Upper lobe of left lung (tissue), 6 donors: Measurements from ENCODE around the gene LGALS7. TPM values are rescaled to one million over a fixed set of nuclear protein-coding genes. Genes with fewer than 3 reads are reported as not detected.

Source experiments
- ATAC-seq, 2 donors: fragments of 200-7000 bp; cut with Tn5 transposase; one replicate each; pipeline ENCODE4 v1.9.1; 2022; ENCODE audit warnings: mild to moderate bottlenecking in 2 of 2, moderate library complexity in 2 of 2; ENCODE audit not compliant: low FRiP score in 2 of 2
- DNase-seq, 2 donors: peaks; one replicate each; pipeline ENCODE4 v3.0.0-alpha.2; 2019 to 2020
- H3K27ac ChIP-seq, 4 donors: fragments of 200-600 bp; sonication (generic); one replicate each; pipeline ENCODE4 v1.5.1; 2016 to 2019
- H3K27me3 ChIP-seq, 4 donors: fragments of 200-600 bp; sonication (generic); one replicate each; pipeline ENCODE4 v1.5.1; 2017 to 2019
- H3K36me3 ChIP-seq, 4 donors: fragments of 200-600 bp; sonication (generic); one replicate each; pipeline ENCODE4 v1.5.1; 2016 to 2019
- H3K4me1 ChIP-seq, 4 donors: fragments of 200-600 bp; sonication (generic); one replicate each; pipeline ENCODE4 v1.5.1; 2018 to 2019
- H3K4me3 ChIP-seq, 4 donors: fragments of 200-600 bp; sonication (generic); one replicate each; pipeline ENCODE4 v1.5.1; 2017 to 2019; ENCODE audit warnings: mild to moderate bottlenecking in 2 of 4, moderate library complexity in 1 of 4
- H3K9me3 ChIP-seq, 4 donors: fragments of 200-600 bp; sonication (generic); one replicate each; pipeline ENCODE4 v1.5.1; 2018 to 2019
- EP300 ChIP-seq, 4 donors: sonication (generic); formaldehyde crosslinking; IDR thresholded peaks; one replicate each; pipeline ENCODE4 v1.5.1; 2017; ENCODE audit warnings: antibody characterized with exemption in 4 of 4, control low read depth in 2 of 4
- POLR2A ChIP-seq, 4 donors: fragments of 450-650 bp; IDR thresholded peaks; one replicate each; pipeline ENCODE4 v1.5.1; 2016 to 2017; ENCODE audit warnings: antibody characterized with exemption in 4 of 4, mild to moderate bottlenecking in 2 of 4
- POLR2AphosphoS5 ChIP-seq, 2 donors: sonication (generic); formaldehyde crosslinking; IDR thresholded peaks; one replicate each; pipeline ENCODE4 v1.5.1; 2017; ENCODE audit warnings: antibody characterized with exemption in 2 of 2
- WGBS, 2 donors: methylation state at CpG; one replicate each; pipeline ENCODE4 v1.1.5; 2017 to 2018; 5-methylcytosine and 5-hydroxymethylcytosine counted together
- total RNA-seq, 6 donors: library from RNA; depleted of rRNA in 4 of 6; stranded (reverse); fragments of >200 nt in 4 of 6; gene quantifications; one replicate each; pipeline versions ENCODE4 v1.1.0 to v1.2.1, GENCODE V29; 2016 to 2021
- TF ChIP-seq, protein P1 (sequence below), 6 experiments: fragments of 450-650 bp in 4 of 6; fragments of 200-600 bp in 2 of 6; sonication (generic) in 2 of 6; IDR thresholded peaks; one replicate each; pipeline ENCODE4 v1.5.1; 2016 to 2019; ENCODE audit warnings: antibody characterized with exemption in 6 of 6
- donor health status: DM: no; HTN: no; CAD: no; lungs with moderate emphysema.
- donor health status: DM: no; HTN: yes; CAD: no; lungs with severe emphysema.

LGALS7 gene
- total RNA-seq, 6 donors from 2014 or later, result not detected

DNA sequence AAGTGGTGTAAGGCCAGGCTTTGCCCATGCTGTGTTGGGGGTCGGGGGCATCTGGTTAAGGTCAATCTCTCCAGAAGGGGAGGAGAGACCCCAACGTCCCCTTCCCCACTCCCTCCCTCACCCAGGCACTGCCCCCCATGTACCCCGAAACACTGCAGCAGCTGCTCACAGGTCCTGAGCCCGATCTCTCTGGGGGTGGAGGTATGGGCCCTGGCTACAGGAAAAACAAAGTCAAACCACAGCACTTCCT, 39.2 kb downstream of the LGALS7 start:
- no peak for ATAC-seq
- WGBS, 2 donors, result 44 to 60% methylated on average over 2 to 4 of the region's 4 CpGs
- no peak for DNase-seq
- Histone ChIP-seq H3K4me3 (no peak overlapping the region), H3K36me3 (peaks cover 0 to 32% (median 21%) of the 10 kb centered on the region in 4 donors), H3K4me1 (peaks cover 33 to 67% (median 48%) of the 10 kb centered on the region in 4 donors), H3K27me3 (no peaks in the 10 kb centered on the region), H3K27ac (peak overlapping the region; percentile 59 to 89 (median 84)), H3K9me3 (no peaks in the 10 kb centered on the region)
- TF ChIP-seq, protein P1, sequence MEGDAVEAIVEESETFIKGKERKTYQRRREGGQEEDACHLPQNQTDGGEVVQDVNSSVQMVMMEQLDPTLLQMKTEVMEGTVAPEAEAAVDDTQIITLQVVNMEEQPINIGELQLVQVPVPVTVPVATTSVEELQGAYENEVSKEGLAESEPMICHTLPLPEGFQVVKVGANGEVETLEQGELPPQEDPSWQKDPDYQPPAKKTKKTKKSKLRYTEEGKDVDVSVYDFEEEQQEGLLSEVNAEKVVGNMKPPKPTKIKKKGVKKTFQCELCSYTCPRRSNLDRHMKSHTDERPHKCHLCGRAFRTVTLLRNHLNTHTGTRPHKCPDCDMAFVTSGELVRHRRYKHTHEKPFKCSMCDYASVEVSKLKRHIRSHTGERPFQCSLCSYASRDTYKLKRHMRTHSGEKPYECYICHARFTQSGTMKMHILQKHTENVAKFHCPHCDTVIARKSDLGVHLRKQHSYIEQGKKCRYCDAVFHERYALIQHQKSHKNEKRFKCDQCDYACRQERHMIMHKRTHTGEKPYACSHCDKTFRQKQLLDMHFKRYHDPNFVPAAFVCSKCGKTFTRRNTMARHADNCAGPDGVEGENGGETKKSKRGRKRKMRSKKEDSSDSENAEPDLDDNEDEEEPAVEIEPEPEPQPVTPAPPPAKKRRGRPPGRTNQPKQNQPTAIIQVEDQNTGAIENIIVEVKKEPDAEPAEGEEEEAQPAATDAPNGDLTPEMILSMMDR (IDR thresholded peaks at IDR 0.05), result no peak
- TF ChIP-seq POLR2AphosphoS5 (IDR thresholded peaks at IDR 0.05) (no peak), POLR2A (IDR thresholded peaks at IDR 0.05) (no peak), EP300 (IDR thresholded peaks at IDR 0.05) (no peak)

DNA sequence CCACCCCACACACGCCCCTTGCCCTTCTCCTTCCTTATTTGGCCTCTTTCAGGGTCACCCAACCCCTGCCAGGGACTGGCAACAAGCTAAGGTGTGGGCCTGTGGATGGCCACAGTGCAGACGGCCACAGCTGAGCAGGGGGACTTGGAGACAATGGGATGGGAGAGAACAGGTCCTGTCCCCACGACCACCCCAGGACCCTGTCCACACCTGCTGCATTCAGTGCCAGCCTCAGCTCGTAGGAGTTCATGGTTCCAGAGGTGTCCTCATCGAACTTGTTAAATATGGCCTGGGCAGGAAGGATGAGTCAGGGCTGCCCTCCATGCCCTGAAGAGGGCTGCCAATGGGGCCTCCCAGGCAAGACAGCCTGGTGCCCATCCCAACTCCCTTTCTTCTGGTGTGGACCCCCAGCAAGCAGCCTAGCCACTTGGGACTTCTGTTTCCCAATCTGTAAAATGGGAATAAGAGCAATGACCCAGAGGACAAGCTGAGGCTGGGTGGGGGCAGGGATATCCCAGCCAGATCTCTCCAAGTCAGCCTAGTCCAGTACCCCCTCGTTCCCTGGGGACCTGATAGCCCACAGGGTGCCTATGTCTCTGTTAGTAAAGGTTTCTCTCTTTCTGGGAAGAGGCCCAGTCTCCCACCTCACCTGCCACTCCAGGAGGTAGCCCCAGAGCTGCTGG, 39.7 kb downstream of the LGALS7 start:
- no peak for TF ChIP-seq POLR2AphosphoS5 (IDR thresholded peaks at IDR 0.05)
- TF ChIP-seq, protein P1 (IDR thresholded peaks at IDR 0.05), result no peak
- no peak for TF ChIP-seq EP300 (IDR thresholded peaks at IDR 0.05)
- TF ChIP-seq POLR2A (IDR thresholded peaks at IDR 0.05), result no peak
- Histone ChIP-seq H3K36me3 (peaks cover 4 to 36% (median 25%) of the 10 kb centered on the region in 4 donors), H3K9me3 (no peaks in the 10 kb centered on the region), H3K27ac (peak overlapping the region; percentile 59 to 89 (median 84)), H3K27me3 (no peaks in the 10 kb centered on the region), H3K4me3 (no peak overlapping the region), H3K4me1 (peaks cover 33 to 70% (median 48%) of the 10 kb centered on the region in 4 donors)
- 72 to 90% methylated on average over 3 to 6 of the region's 6 CpGs for WGBS, 2 donors
- no peak for ATAC-seq
- no peak for DNase-seq

DNA sequence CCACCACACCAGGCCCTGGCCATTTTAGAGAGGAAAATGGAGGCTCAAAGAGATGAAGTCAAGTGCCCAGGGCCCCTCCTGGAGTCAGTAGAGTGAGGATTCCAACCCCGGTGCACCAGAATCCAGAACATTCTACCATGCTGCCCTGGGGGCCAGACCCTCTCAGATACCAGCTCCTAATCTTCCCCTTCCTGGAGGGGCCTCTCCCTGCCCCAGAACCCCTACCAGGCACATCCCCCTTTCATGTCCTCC, 40.1 kb downstream of the LGALS7 start:
- Histone ChIP-seq H3K36me3 (peaks cover 6 to 41% (median 29%) of the 10 kb centered on the region in 4 donors), H3K27me3 (no peaks in the 10 kb centered on the region), H3K9me3 (no peaks in the 10 kb centered on the region), H3K4me3 (no peak overlapping the region), H3K4me1 (peaks cover 33 to 73% (median 48%) of the 10 kb centered on the region in 4 donors), H3K27ac (peak overlapping the region; percentile 46 to 89 (median 84))
- no peak for DNase-seq
- ATAC-seq, result no peak
- TF ChIP-seq EP300 (IDR thresholded peaks at IDR 0.05) (no peak), POLR2A (IDR thresholded peaks at IDR 0.05) (no peak), POLR2AphosphoS5 (IDR thresholded peaks at IDR 0.05) (no peak)
- TF ChIP-seq, protein P1 (IDR thresholded peaks at IDR 0.05), result no peak
- 100% methylated on average over 1 of the region's 1 CpG for WGBS, 2 donors

DNA sequence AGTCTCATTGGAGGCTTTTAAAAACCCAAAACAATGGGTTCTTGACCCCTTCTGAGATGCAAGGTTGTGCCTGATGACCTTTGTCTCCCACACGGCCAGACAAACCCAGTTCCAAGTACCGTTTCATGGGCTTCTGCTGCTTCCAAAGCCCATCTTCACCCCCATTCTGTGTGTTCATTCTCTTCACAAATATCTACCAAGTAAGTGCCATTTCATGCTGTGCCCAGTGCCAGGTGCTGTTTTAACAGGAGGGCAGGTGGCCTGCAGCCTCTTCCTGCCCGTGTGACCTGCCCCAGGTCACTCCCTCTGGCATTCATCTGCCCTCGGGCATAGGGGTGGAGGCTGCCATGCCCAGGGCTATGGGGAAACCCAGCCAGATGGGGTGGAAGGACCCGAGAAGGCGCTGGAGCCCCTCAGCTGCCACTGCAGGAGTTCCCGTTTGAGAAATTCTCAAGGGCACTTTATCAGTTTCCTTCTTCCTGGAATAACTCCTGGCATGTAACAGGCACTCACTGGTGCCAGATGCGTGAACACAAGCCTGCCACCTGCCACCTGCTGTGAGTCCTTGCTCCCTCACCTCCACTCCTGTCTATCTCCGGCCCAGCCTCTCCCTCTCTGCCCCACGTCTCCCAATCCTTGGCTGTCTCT, 41.5 kb downstream of the LGALS7 start:
- ATAC-seq, result peak; percentile 1 to 53

More for the DNA sequence above, 41.5 kb downstream of the LGALS7 start:
- peak in 1 of 4 donors; percentile 18 for TF ChIP-seq POLR2A (IDR thresholded peaks at IDR 0.05)
- TF ChIP-seq, protein P1 (IDR thresholded peaks at IDR 0.05), result no peak
- TF ChIP-seq POLR2AphosphoS5 (IDR thresholded peaks at IDR 0.05), result peak in 1 of 2 donors; percentile 25
- TF ChIP-seq EP300 (IDR thresholded peaks at IDR 0.05), result peak in 1 of 4 donors; percentile 34
- peak in 1 of 2 donors; percentile 85 for DNase-seq
- no peaks in the 10 kb centered on the region for H3K9me3 ChIP-seq
- H3K27ac ChIP-seq, result peak overlapping the region; percentile 46 to 89 (median 84)
- peaks cover 45 to 80% (median 49%) of the 10 kb centered on the region in 4 donors for H3K4me1 ChIP-seq
- peaks cover 13 to 55% (median 43%) of the 10 kb centered on the region in 4 donors for H3K36me3 ChIP-seq
- H3K27me3 ChIP-seq, result no peaks in the 10 kb centered on the region
- no peak overlapping the region for H3K4me3 ChIP-seq
- WGBS, 2 donors, result 58 to 70% methylated on average over 10 of the region's 10 CpGs
